K562 (cell line): Measurements from ENCODE around the gene CMBL. TPM values are rescaled to one million over a fixed set of nuclear protein-coding genes. Genes with fewer than 3 reads are reported as not detected.

Experiments
- ATF4 ChIP-seq: fragments of 450-650 bp; formaldehyde crosslinking; IDR thresholded peaks from 2 replicates; pipeline ENCODE4 v1.4.0; 2022; ENCODE audit warnings: mild to moderate bottlenecking, moderate library complexity
- CGGBP1 ChIP-seq: fragments of 250-450 bp; sonication (Bioruptor Pico); IDR thresholded peaks from 2 replicates; pipeline ENCODE4 v1.9.0; 2021; ENCODE audit warnings: mild to moderate bottlenecking
- ELF4 ChIP-seq: fragments of 450-650 bp; formaldehyde crosslinking; IDR thresholded peaks from 2 replicates; pipeline ENCODE4 v1.4.0; 2022; ENCODE audit warnings: missing genetic modification characterization
- ETV5 ChIP-seq: sonication (generic); formaldehyde crosslinking; IDR thresholded peaks from 2 replicates; pipeline ENCODE4 v1.4.0; 2020; ENCODE audit warnings: low read depth, mild to moderate bottlenecking, missing genetic modification reagents
- EZH2 ChIP-seq: IDR thresholded peaks from 2 replicates; pipeline ENCODE4 v1.6.1; 2012; ENCODE audit warnings: low read depth, mild to moderate bottlenecking, inconsistent platforms, low read length, borderline replicate concordance
- IRF1 ChIP-seq: sonication (generic); formaldehyde crosslinking; IDR thresholded peaks from 2 replicates; pipeline ENCODE4 v1.8.0; 2022; ENCODE audit warnings: missing genetic modification reagents, mild to moderate bottlenecking, borderline replicate concordance
- MBD1 ChIP-seq: fragments of 250-450 bp; sonication (Bioruptor Pico); IDR thresholded peaks from 2 replicates; pipeline ENCODE4 v1.8.0; 2022; ENCODE audit warnings: inconsistent platforms
- MTA3 ChIP-seq: fragments of 450-650 bp; formaldehyde crosslinking; IDR thresholded peaks from 2 replicates; pipeline ENCODE4 v1.6.1; 2017; ENCODE audit warnings: mild to moderate bottlenecking, borderline replicate concordance
- NFATC3 ChIP-seq: fragments of 450-650 bp; IDR thresholded peaks from 2 replicates; pipeline ENCODE4 v1.6.1; 2017; ENCODE audit warnings: mild to moderate bottlenecking
- NFE2L1 ChIP-seq: fragments of 450-650 bp; IDR thresholded peaks from 2 replicates; pipeline ENCODE4 v1.6.1; 2016; ENCODE audit warnings: missing genetic modification characterization, low read depth, mild to moderate bottlenecking, missing compliant biosample characterization, moderate library complexity, borderline replicate concordance
- NFRKB ChIP-seq: fragments of 450-650 bp; IDR thresholded peaks from 2 replicates; pipeline ENCODE4 v1.6.1; 2016; ENCODE audit warnings: low read depth
- PKNOX1 ChIP-seq: fragments of 450-650 bp; IDR thresholded peaks from 2 replicates; pipeline ENCODE4 v1.6.1; 2016
- PTRF ChIP-seq: fragments of 450-650 bp; IDR thresholded peaks from 2 replicates; pipeline ENCODE4 v1.6.1; 2016; ENCODE audit warnings: mild to moderate bottlenecking, missing genetic modification characterization, missing compliant biosample characterization
- RBBP5 ChIP-seq: fragments of 200-600 bp; sonication (generic); IDR thresholded peaks from 2 replicates; pipeline ENCODE4 v1.6.1; 2012; ENCODE audit warnings: borderline replicate concordance, mild to moderate bottlenecking, low read length, control low read depth, inconsistent platforms; ENCODE audit not compliant: insufficient read depth, poor library complexity, severe bottlenecking
- RBM34 ChIP-seq: fragments of 200-400 bp; formaldehyde crosslinking; IDR thresholded peaks from 2 replicates; pipeline ENCODE4 v1.6.1; 2018; ENCODE audit warnings: low read length, borderline replicate concordance; ENCODE audit not compliant: insufficient read depth
- SAFB ChIP-seq: fragments of 200-400 bp; formaldehyde crosslinking; IDR thresholded peaks from 2 replicates; pipeline ENCODE4 v1.6.1; 2017; ENCODE audit warnings: low read depth, low read length, borderline replicate concordance
- SMARCE1 ChIP-seq: fragments of 450-650 bp; IDR thresholded peaks from 2 replicates; pipeline ENCODE4 v1.7.1; 2016; ENCODE audit warnings: mild to moderate bottlenecking
- ZBTB43 ChIP-seq: sonication (generic); formaldehyde crosslinking; IDR thresholded peaks from 2 replicates; pipeline ENCODE4 v1.8.0; 2023; ENCODE audit warnings: mild to moderate bottlenecking, missing genetic modification reagents
- ZNF197 ChIP-seq: fragments of 200-800 bp; sonication (Bioruptor generic); IDR thresholded peaks from 2 replicates; pipeline ENCODE4 v1.6.1; 2016; ENCODE audit warnings: low read depth, missing genetic modification characterization, missing compliant biosample characterization
- ZNF354B ChIP-seq: fragments of 250-450 bp; sonication (Bioruptor Pico); IDR thresholded peaks from 2 replicates; pipeline ENCODE4 v1.4.0; 2020
- ZNF764 ChIP-seq: fragments of 250-450 bp; sonication (Bioruptor Pico); IDR thresholded peaks from 2 replicates; pipeline ENCODE4 v1.4.0; 2020; ENCODE audit warnings: low read depth, mild to moderate bottlenecking, moderate library complexity
- ZNF766 ChIP-seq: fragments of 200-800 bp; sonication (Bioruptor generic); conservative IDR thresholded peaks from 2 replicates; pipeline ENCODE4 v1.6.1; 2016; ENCODE audit warnings: missing genetic modification characterization, missing compliant biosample characterization
- ZNF830 ChIP-seq: fragments of 250-450 bp; sonication (Bioruptor Pico); IDR thresholded peaks from 2 replicates; pipeline ENCODE4 v1.5.0; 2021; ENCODE audit warnings: mild to moderate bottlenecking
- polyA plus RNA-seq, 8 experiments: library from polyadenylated mRNA; depleted of rRNA in 4 of 8; stranded (reverse) in 5 of 8; unstranded in 3 of 8; fragments of >200 nt; fragmentation: Nextera tagmentation in 2 of 8; fragmentation: Illumina TruSeq in 1 of 8; extraction: Ambion mirVana in 2 of 8; extraction: Trizol in 1 of 8; gene quantifications; 2 replicates each; pipeline versions ENCODE4 v1.2.1 to v1.2.3, GENCODE V29; 2011 to 2014; ENCODE audit warnings: inconsistent platforms in 1 of 8, missing spikeins in 1 of 8
- total RNA-seq, 7 experiments: library from RNA; depleted of rRNA in 6 of 7; stranded (reverse); fragments of >200 nt in 6 of 7; fragmentation: Illumina TruSeq in 2 of 7; extraction: Trizol in 2 of 7; gene quantifications; 2 replicates each; pipeline versions ENCODE4 v1.2.1 to v1.2.3, GENCODE V29; 2011 to 2021; ENCODE audit warnings: low replicate concordance in 1 of 7

The CMBL gene
- total and polyA plus RNA-seq, 9 of the 15 experiments (the other 6 are each of a cell fraction or from before 2014, with no cell fraction given): 22.6 to 192 (median 71.1) TPM

- TF ChIP-seq ETV5 (CRISPR knock-in tag) (no peak), ZBTB43 (no peak), RBBP5 (no peak), EZH2 (no peak), CGGBP1 (CRISPR knock-in tag) (no peak), IRF1 (CRISPR knock-in tag) (no peak), ZNF766 (CRISPR knock-in tag) (no peak), PKNOX1 (no peak), ATF4 (CRISPR knock-in tag) (no peak), ZNF764 (no peak), ELF4 (CRISPR knock-in tag) (no peak), SAFB (no peak), SMARCE1 (peak; percentile 16; the same call in 1 of the 2 replicates), PTRF (tag) (no peak), RBM34 (no peak), ZNF197 (no peak), MTA3 (no peak), NFE2L1 (tag) (peak; percentile 74), NFATC3 (no peak), ZNF354B (CRISPR knock-in tag) (no peak), NFRKB (peak; percentile 15; the same call in 1 of the 2 replicates), MBD1 (CRISPR knock-in tag) (no peak), ZNF830 (CRISPR knock-in tag) (no peak)
Measured at GRCh38 chr5:10310066-10310779, 2.5 kb upstream of the CMBL start (continued).
